ENCODE results near the gene ISY1. TPM values are rescaled to one million over a fixed set of nuclear protein-coding genes. Genes with fewer than 3 reads are reported as not detected.

The ISY1 gene
- polyA plus RNA-seq, 2 of the 4 experiments (the other 2 are of a cell fraction), result 23.2 to 27.6 TPM

GRCh38 chr3:129132097-129132866 is 28.6 kb downstream of the ISY1 start:
- ATAC-seq (no peak), DNase-seq (ENCODE audit: low read depth in 1 of 2, low spot score in 1 of 2) (no peak), FAIRE-seq (no peak)
- H3K4me2 ChIP-seq, result no peak overlapping the region
- WGBS (ENCODE audit: missing lambda C conversion rate), result 81% methylated on average over 4 of the region's 5 CpGs
- CTCF ChIA-PET, result interaction anchor here (1.0 kb wide), 1 partner anchor 162 kb away, joined by 3 read pairs; no protein-coding TSS in a partner anchor
- H3K9me3 ChIP-seq, result no peaks in the 10 kb centered on the region
- H3K4me3 ChIP-seq, result no peak overlapping the region
- POLR2A ChIA-PET, result no interaction called here
- no peaks in the 10 kb centered on the region for H3K4me1 ChIP-seq
- no peak overlapping the region for H3K27ac ChIP-seq
- TF ChIP-seq ZC3H11A (IDR thresholded peaks at IDR 0.05) (no peak), USF2 (IDR thresholded peaks at IDR 0.05) (no peak), RFX5 (IDR thresholded peaks at IDR 0.05) (no peak), NFE2L2 (conservative IDR thresholded peaks at IDR 0.05; ENCODE audit: low read length) (no peak), RARB (CRISPR knock-in tag; IDR thresholded peaks at IDR 0.05) (no peak), SREBF2 (IDR thresholded peaks at IDR 0.05) (no peak), JUNB (IDR thresholded peaks at IDR 0.05) (no peak), GATA3 (IDR thresholded peaks at IDR 0.05; ENCODE audit: borderline replicate concordance) (no peak)

GRCh38 chr3:129131465-129132088 is 29.3 kb downstream of the ISY1 start:
- H3K4me1 ChIP-seq, result no peaks in the 10 kb centered on the region
- CTCF ChIA-PET, result no interaction called here
- ATAC-seq (no peak), FAIRE-seq (no peak), DNase-seq (ENCODE audit: low read depth in 1 of 2, low spot score in 1 of 2) (no peak)
- POLR2A ChIA-PET, result no interaction called here
- no peaks in the 10 kb centered on the region for H3K9me3 ChIP-seq
- H3K27ac ChIP-seq, result no peak overlapping the region
- 81% methylated on average over 2 of the region's 2 CpGs for WGBS (ENCODE audit: missing lambda C conversion rate)
- TF ChIP-seq ZNF302 (CRISPR knock-in tag; IDR thresholded peaks at IDR 0.05) (no peak), SMC3 (IDR thresholded peaks at IDR 0.05) (no peak), RNF2 (IDR thresholded peaks at IDR 0.05; ENCODE audit: borderline replicate concordance, low read depth) (no peak), HDAC2 (IDR thresholded peaks at IDR 0.05) (no peak), NR3C1 (IDR thresholded peaks at IDR 0.05) (no peak), TP53 (CRISPR knock-in tag; IDR thresholded peaks at IDR 0.05) (no peak), HOXA7 (CRISPR knock-in tag; IDR thresholded peaks at IDR 0.05) (no peak), ZFP36 (IDR thresholded peaks at IDR 0.05; ENCODE audit: borderline replicate concordance, partially characterized antibody) (no peak), HOXB5 (CRISPR knock-in tag; IDR thresholded peaks at IDR 0.05) (no peak)
- TF ChIP-seq, protein P1, sequence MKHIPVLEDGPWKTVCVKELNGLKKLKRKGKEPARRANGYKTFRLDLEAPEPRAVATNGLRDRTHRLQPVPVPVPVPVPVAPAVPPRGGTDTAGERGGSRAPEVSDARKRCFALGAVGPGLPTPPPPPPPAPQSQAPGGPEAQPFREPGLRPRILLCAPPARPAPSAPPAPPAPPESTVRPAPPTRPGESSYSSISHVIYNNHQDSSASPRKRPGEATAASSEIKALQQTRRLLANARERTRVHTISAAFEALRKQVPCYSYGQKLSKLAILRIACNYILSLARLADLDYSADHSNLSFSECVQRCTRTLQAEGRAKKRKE (CRISPR knock-in tag; IDR thresholded peaks at IDR 0.05; ENCODE audit: low read depth), result no peak
- H3K4me3 ChIP-seq, result no peak overlapping the region
- H3K4me2 ChIP-seq, result no peak overlapping the region

DNA sequence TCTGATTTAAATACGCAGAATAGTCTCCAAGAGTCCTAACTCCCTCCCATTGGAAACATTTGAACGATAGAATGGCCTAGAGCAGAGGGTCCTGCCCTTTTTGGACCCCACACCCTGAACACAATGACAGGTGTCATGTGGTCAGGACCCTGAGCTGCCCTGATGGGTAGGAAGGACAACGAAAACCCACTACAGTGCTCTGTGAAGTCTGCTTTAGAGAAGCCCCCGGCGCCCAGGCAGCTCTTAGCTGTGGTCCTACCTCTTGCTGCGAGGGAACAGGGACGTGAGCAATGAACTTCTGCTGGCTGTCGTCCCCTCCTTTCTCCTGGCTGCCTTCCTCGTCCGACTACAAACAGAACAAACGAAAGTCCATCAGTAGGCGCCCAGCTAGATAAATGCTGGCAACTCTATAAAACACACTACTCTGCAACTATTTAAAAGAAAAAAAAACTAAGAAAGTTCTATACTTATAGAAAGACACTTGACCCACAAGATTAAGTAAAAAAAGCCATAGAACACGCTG is 30.5 kb downstream of the ISY1 start:
- ChIA-PET POLR2A (no interaction called here), CTCF (no interaction called here)
- H3K4me2 ChIP-seq, result no peak overlapping the region
- no peak for TF ChIP-seq CHD2 (IDR thresholded peaks at IDR 0.05; ENCODE audit: low read length, partially characterized antibody)
- no peak for TF ChIP-seq HOXB13 (CRISPR knock-in tag; IDR thresholded peaks at IDR 0.05; ENCODE audit: low read depth)
- no peak for TF ChIP-seq PBX3 (IDR thresholded peaks at IDR 0.05)
- TF ChIP-seq SMC3 (IDR thresholded peaks at IDR 0.05), result no peak
- no peak for TF ChIP-seq NPAS2 (CRISPR knock-in tag; IDR thresholded peaks at IDR 0.05; ENCODE audit: borderline replicate concordance)
- no peak for TF ChIP-seq NR3C1 (IDR thresholded peaks at IDR 0.05)
- no peak for TF ChIP-seq GATA3 (IDR thresholded peaks at IDR 0.05; ENCODE audit: borderline replicate concordance)
- TF ChIP-seq, protein P2, sequence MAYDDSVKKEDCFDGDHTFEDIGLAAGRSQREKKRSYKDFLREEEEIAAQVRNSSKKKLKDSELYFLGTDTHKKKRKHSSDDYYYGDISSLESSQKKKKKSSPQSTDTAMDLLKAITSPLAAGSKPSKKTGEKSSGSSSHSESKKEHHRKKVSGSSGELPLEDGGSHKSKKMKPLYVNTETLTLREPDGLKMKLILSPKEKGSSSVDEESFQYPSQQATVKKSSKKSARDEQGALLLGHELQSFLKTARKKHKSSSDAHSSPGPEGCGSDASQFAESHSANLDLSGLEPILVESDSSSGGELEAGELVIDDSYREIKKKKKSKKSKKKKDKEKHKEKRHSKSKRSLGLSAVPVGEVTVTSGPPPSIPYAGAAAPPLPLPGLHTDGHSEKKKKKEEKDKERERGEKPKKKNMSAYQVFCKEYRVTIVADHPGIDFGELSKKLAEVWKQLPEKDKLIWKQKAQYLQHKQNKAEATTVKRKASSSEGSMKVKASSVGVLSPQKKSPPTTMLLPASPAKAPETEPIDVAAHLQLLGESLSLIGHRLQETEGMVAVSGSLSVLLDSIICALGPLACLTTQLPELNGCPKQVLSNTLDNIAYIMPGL (CRISPR knock-in tag; IDR thresholded peaks at IDR 0.05; ENCODE audit: borderline replicate concordance), result no peak
- no peak overlapping the region for H3K27ac ChIP-seq
- WGBS (ENCODE audit: missing lambda C conversion rate), result 92% methylated on average over 13 of the region's 13 CpGs
- no peak for FAIRE-seq
- no peaks in the 10 kb centered on the region for H3K4me1 ChIP-seq
- no peak for DNase-seq (ENCODE audit: low read depth in 1 of 2, low spot score in 1 of 2)
- ATAC-seq, result no peak
- no peaks in the 10 kb centered on the region for H3K9me3 ChIP-seq
- H3K4me3 ChIP-seq, result no peak overlapping the region
